Neural progenitor cell (in vitro differentiated cells): ENCODE measurements around the gene AFF3. TPM values are rescaled to one million over a fixed set of nuclear protein-coding genes. Genes with fewer than 3 reads are reported as not detected.

ENCODE experiments used
- DNase-seq: peaks from one replicate; pipeline ENCODE4 v3.0.0-alpha.2; 2016; ENCODE audit warnings: low spot score
- H2AFZ ChIP-seq: fragments of 200-600 bp; sonication (generic); replicated peaks from 2 replicates; pipeline ENCODE4 v1.6.1; 2016; ENCODE audit warnings: antibody characterized with exemption
- H3F3A ChIP-seq: fragments of 200-600 bp; sonication (generic); 2 replicates; pipeline ENCODE4 v1.6.1; 2016; ENCODE audit warnings: antibody characterized with exemption, low read depth
- H3K27ac ChIP-seq: fragments of 200-600 bp; sonication (generic); 2 replicates; pipeline ENCODE4 v1.5.1; 2016; ENCODE audit warnings: mild to moderate bottlenecking
- H3K27me3 ChIP-seq: fragments of 200-600 bp; sonication (generic); 2 replicates; pipeline ENCODE4 v1.6.1; 2016; ENCODE audit warnings: mild to moderate bottlenecking, moderate library complexity
- H3K36me3 ChIP-seq: fragments of 200-600 bp; sonication (generic); 2 replicates; pipeline ENCODE4 v1.5.1; 2016
- H3K4me1 ChIP-seq: fragments of 200-600 bp; sonication (generic); 2 replicates; pipeline ENCODE4 v1.6.1; 2016; ENCODE audit warnings: mixed run types
- H3K4me2 ChIP-seq: fragments of 200-600 bp; sonication (generic); 2 replicates; pipeline ENCODE4 v1.6.1; 2016
- H3K4me3 ChIP-seq: fragments of 200-600 bp; sonication (generic); 2 replicates; pipeline ENCODE4 v1.5.1; 2016
- H3K79me2 ChIP-seq: fragments of 200-600 bp; sonication (generic); 2 replicates; pipeline ENCODE4 v1.6.1; 2016; ENCODE audit warnings: low read depth
- H3K9ac ChIP-seq: fragments of 200-600 bp; sonication (generic); 2 replicates; pipeline ENCODE4 v1.6.1; 2016
- H3K9me3 ChIP-seq: fragments of 200-600 bp; sonication (generic); 2 replicates; pipeline ENCODE4 v1.5.1; 2016; ENCODE audit warnings: low read depth
- H4K20me1 ChIP-seq: fragments of 200-600 bp; sonication (generic); 2 replicates; pipeline ENCODE4 v1.6.1; 2016; ENCODE audit warnings: low read depth
- H3K27ac Mint-ChIP-seq: 3 replicates; pipeline ENCODE4 v1.8.0; 2021; ENCODE audit warnings: mixed read lengths
- H3K27me3 Mint-ChIP-seq: 2 replicates; pipeline ENCODE4 v1.8.0; 2022; ENCODE audit warnings: low read depth, mild to moderate bottlenecking, inconsistent platforms, moderate library complexity, mixed read lengths; ENCODE audit not compliant: insufficient read depth
- H3K36me3 Mint-ChIP-seq: 3 replicates; pipeline ENCODE4 v1.8.0; 2021; ENCODE audit warnings: mixed read lengths
- H3K4me1 Mint-ChIP-seq: 3 replicates; pipeline ENCODE4 v1.8.0; 2021; ENCODE audit warnings: mixed read lengths
- H3K4me3 Mint-ChIP-seq: 3 replicates; pipeline ENCODE4 v1.8.0; 2021; ENCODE audit warnings: mild to moderate bottlenecking, moderate library complexity, mixed read lengths
- H3K9me3 Mint-ChIP-seq: 3 replicates; pipeline ENCODE4 v1.8.0; 2020; ENCODE audit warnings: mixed read lengths
- CTCF ChIP-seq: fragments of 200-600 bp; sonication (generic); IDR thresholded peaks from 2 replicates; pipeline ENCODE4 v1.5.1; 2017; ENCODE audit warnings: antibody characterized with exemption, mild to moderate bottlenecking
- EZH2 ChIP-seq: fragments of 200-600 bp; sonication (generic); IDR thresholded peaks from 2 replicates; pipeline ENCODE4 v1.6.1; 2017; ENCODE audit warnings: antibody characterized with exemption, mild to moderate bottlenecking, moderate library complexity
- EZH2phosphoT487 ChIP-seq: fragments of 200-600 bp; sonication (generic); IDR thresholded peaks from 2 replicates; pipeline ENCODE4 v1.6.1; 2017; ENCODE audit warnings: antibody characterized with exemption
- total RNA-seq: library from RNA; depleted of rRNA; stranded (reverse); fragments of >200 nt; gene quantifications from 2 replicates; pipeline ENCODE4 v1.2.3, GENCODE V29; 2015; ENCODE audit warnings: low replicate concordance

The AFF3 gene
- total RNA-seq, 1 donor from 2014 or later, result 0.26 TPM

GRCh38 chr2:99598441-99598840 lies 543.9 kb downstream of the AFF3 start:
- H3K4me1 Mint-ChIP-seq, result peaks cover 43% of the 10 kb centered on the region
- H3K9ac ChIP-seq, result no peak overlapping the region
- peaks cover 3% of the 10 kb centered on the region for H3K27me3 Mint-ChIP-seq
- no peaks in the 10 kb centered on the region for H3K36me3 ChIP-seq
- H3K4me1 ChIP-seq, result peaks cover 10% of the 10 kb centered on the region
- no peak overlapping the region for H2AFZ ChIP-seq
- DNase-seq, result no peak
- no peaks in the 10 kb centered on the region for H3K9me3 ChIP-seq
- no peak overlapping the region for H3K4me3 Mint-ChIP-seq
- TF ChIP-seq CTCF, result no peak
- no peak for TF ChIP-seq EZH2
- no peak for TF ChIP-seq EZH2phosphoT487
- no peak overlapping the region for H3K4me2 ChIP-seq
- H3F3A ChIP-seq, result peaks cover 8% of the 10 kb centered on the region
- peaks cover 2% of the 10 kb centered on the region for H3K36me3 Mint-ChIP-seq
- peaks cover 5% of the 10 kb centered on the region for H4K20me1 ChIP-seq
- no peak overlapping the region for H3K27ac Mint-ChIP-seq
- no peak overlapping the region for H3K27ac ChIP-seq
- no peak overlapping the region for H3K4me3 ChIP-seq
- H3K27me3 ChIP-seq, result no peaks in the 10 kb centered on the region
- H3K9me3 Mint-ChIP-seq, result peaks cover 2% of the 10 kb centered on the region
- H3K79me2 ChIP-seq, result no peaks in the 10 kb centered on the region

GRCh38 chr2:99597616-99598015 lies 544.8 kb downstream of the AFF3 start:
- H3K4me1 Mint-ChIP-seq, result peaks cover 34% of the 10 kb centered on the region
- Histone ChIP-seq H3K27ac (no peak overlapping the region), H3K4me3 (no peak overlapping the region), H3K9ac (no peak overlapping the region), H2AFZ (no peak overlapping the region), H3K4me1 (peaks cover 10% of the 10 kb centered on the region), H3F3A (peaks cover 8% of the 10 kb centered on the region), H4K20me1 (peaks cover 5% of the 10 kb centered on the region), H3K4me2 (no peak overlapping the region), H3K9me3 (no peaks in the 10 kb centered on the region), H3K36me3 (no peaks in the 10 kb centered on the region), H3K79me2 (no peaks in the 10 kb centered on the region), H3K27me3 (no peaks in the 10 kb centered on the region)
- no peak for TF ChIP-seq CTCF
- TF ChIP-seq EZH2, result no peak
- peaks cover 2% of the 10 kb centered on the region for H3K9me3 Mint-ChIP-seq
- H3K4me3 Mint-ChIP-seq, result no peak overlapping the region
- peaks cover 2% of the 10 kb centered on the region for H3K36me3 Mint-ChIP-seq
- H3K27ac Mint-ChIP-seq, result no peak overlapping the region
- H3K27me3 Mint-ChIP-seq, result peaks cover 9% of the 10 kb centered on the region
- DNase-seq, result no peak

GRCh38 chr2:99595373-99595772 lies 547.0 kb downstream of the AFF3 start:
- no peaks in the 10 kb centered on the region for H3K79me2 ChIP-seq
- no peak overlapping the region for H3K4me3 ChIP-seq
- no peak overlapping the region for H3K27ac Mint-ChIP-seq

More at GRCh38 chr2:99595373-99595772, 547.0 kb downstream of the AFF3 start:
- Histone ChIP-seq H2AFZ (no peak overlapping the region), H3K27me3 (no peaks in the 10 kb centered on the region), H3K4me1 (peaks cover 10% of the 10 kb centered on the region), H3F3A (peaks cover 8% of the 10 kb centered on the region), H3K9me3 (no peaks in the 10 kb centered on the region), H3K36me3 (no peaks in the 10 kb centered on the region), H3K27ac (no peak overlapping the region), H3K4me2 (no peak overlapping the region), H3K9ac (no peak overlapping the region), H4K20me1 (peaks cover 5% of the 10 kb centered on the region)
- peaks cover 12% of the 10 kb centered on the region for H3K27me3 Mint-ChIP-seq
- H3K4me1 Mint-ChIP-seq, result peaks cover 17% of the 10 kb centered on the region
- H3K36me3 Mint-ChIP-seq, result peaks cover 2% of the 10 kb centered on the region
- no peak for DNase-seq
- no peak for TF ChIP-seq CTCF
- no peak for TF ChIP-seq EZH2phosphoT487
- TF ChIP-seq EZH2, result no peak
- H3K9me3 Mint-ChIP-seq, result peaks cover 2% of the 10 kb centered on the region
- no peak overlapping the region for H3K4me3 Mint-ChIP-seq
